Vagina (tissue), 2 donors: ENCODE results near the gene PRKCB.

Experiments
- CTCF ChIP-seq, 3 experiments: fragments of 450-650 bp in 2 of 3; fragments of 200-600 bp in 1 of 3; sonication (generic) in 1 of 3; IDR thresholded peaks; one replicate each; pipeline ENCODE4 v1.5.1; 2017 to 2019; ENCODE audit warnings: antibody characterized with exemption in 3 of 3, mild to moderate bottlenecking in 2 of 3, moderate library complexity in 2 of 3
- POLR2A ChIP-seq, 2 donors: fragments of 450-650 bp; IDR thresholded peaks; one replicate each; pipeline ENCODE4 v1.6.1; 2017; ENCODE audit warnings: antibody characterized with exemption in 2 of 2, mild to moderate bottlenecking in 2 of 2, moderate library complexity in 2 of 2
- POLR2AphosphoS5 ChIP-seq, 2 donors: sonication (generic); formaldehyde crosslinking; IDR thresholded peaks; one replicate each; pipeline ENCODE4 v1.9.0; 2017; ENCODE audit warnings: antibody characterized with exemption in 2 of 2, mild to moderate bottlenecking in 2 of 2, low read depth in 1 of 2; ENCODE audit not compliant: insufficient read depth in 1 of 2

- TF ChIP-seq CTCF (IDR thresholded peaks at IDR 0.05) (no peak), POLR2A (IDR thresholded peaks at IDR 0.05) (no peak), POLR2AphosphoS5 (IDR thresholded peaks at IDR 0.05; ENCODE audit: insufficient read depth in 1 of 2, low read depth in 1 of 2) (no peak)
Measured at GRCh38 chr16:23847948-23848347, 12.2 kb downstream of the PRKCB start.
